H9 (cell line): ENCODE data around the gene SLC7A14. TPM values are rescaled to one million over a fixed set of nuclear protein-coding genes. Genes with fewer than 3 reads are reported as not detected.

ENCODE experiments used
- DNase-seq: peaks from one replicate; pipeline ENCODE4 v3.0.0-alpha.2; 2017
- H2AFZ ChIP-seq: one replicate; pipeline ENCODE4 v1.6.1; 2013; ENCODE audit warnings: mild to moderate bottlenecking, low read length, control low read depth, moderate library complexity
- H2AK5ac ChIP-seq: 2 replicates; pipeline ENCODE4 v1.6.1; 2013; ENCODE audit warnings: low read length, control low read depth, mixed read lengths; ENCODE audit not compliant: insufficient read length
- H2BK120ac ChIP-seq: one replicate; pipeline ENCODE4 v1.6.1; 2013; ENCODE audit warnings: low read depth, mild to moderate bottlenecking, low read length, control low read depth, inconsistent platforms; ENCODE audit not compliant: poor library complexity, severe bottlenecking
- H2BK12ac ChIP-seq: 2 replicates; pipeline ENCODE4 v1.6.1; 2013; ENCODE audit warnings: low read length, control low read depth, mixed read lengths, low read depth; ENCODE audit not compliant: insufficient read length
- H2BK15ac ChIP-seq: 2 replicates; pipeline ENCODE4 v1.6.1; 2013; ENCODE audit warnings: low read depth, low read length, control low read depth
- H2BK20ac ChIP-seq: one replicate; pipeline ENCODE4 v1.6.1; 2013; ENCODE audit warnings: low read depth, mild to moderate bottlenecking, low read length, control low read depth, inconsistent platforms; ENCODE audit not compliant: poor library complexity, severe bottlenecking
- H2BK5ac ChIP-seq: 2 replicates; pipeline ENCODE4 v1.6.1; 2013; ENCODE audit warnings: low read length, control low read depth, mixed read lengths; ENCODE audit not compliant: insufficient read length
- H3K14ac ChIP-seq: 2 replicates; pipeline ENCODE4 v1.6.1; 2013; ENCODE audit warnings: low read length, control low read depth; ENCODE audit not compliant: insufficient read depth
- H3K18ac ChIP-seq: 2 replicates; pipeline ENCODE4 v1.6.1; 2013; ENCODE audit warnings: low read depth, mild to moderate bottlenecking, mixed read lengths, low read length, control low read depth; ENCODE audit not compliant: insufficient read length
- H3K23ac ChIP-seq: 2 replicates; pipeline ENCODE4 v1.6.1; 2013; ENCODE audit warnings: low read length, control low read depth, mixed read lengths, low read depth; ENCODE audit not compliant: insufficient read length
- H3K23me2 ChIP-seq: 2 replicates; pipeline ENCODE4 v1.6.1; 2013; ENCODE audit warnings: low read depth, mild to moderate bottlenecking, mixed read lengths, low read length, control low read depth; ENCODE audit not compliant: insufficient read length, poor library complexity, severe bottlenecking
- H3K27ac ChIP-seq: 2 replicates; pipeline ENCODE4 v1.5.1; 2013; ENCODE audit warnings: low read length, control low read depth, mixed read lengths, low read depth; ENCODE audit not compliant: insufficient read length
- H3K27me3 ChIP-seq: 2 replicates; pipeline ENCODE4 v1.6.1; 2013; ENCODE audit warnings: low read length, control low read depth, inconsistent platforms; ENCODE audit not compliant: insufficient read depth
- H3K4ac ChIP-seq: 2 replicates; pipeline ENCODE4 v1.6.1; 2013; ENCODE audit warnings: low read depth, mild to moderate bottlenecking, control low read depth, inconsistent platforms, low read length, moderate library complexity
- H3K4me1 ChIP-seq: 2 replicates; pipeline ENCODE4 v1.6.1; 2013; ENCODE audit warnings: low read length, control low read depth, inconsistent platforms; ENCODE audit not compliant: insufficient read depth
- H3K4me2 ChIP-seq: 2 replicates; pipeline ENCODE4 v1.6.1; 2013; ENCODE audit warnings: low read length, control low read depth, mixed read lengths; ENCODE audit not compliant: insufficient read length, insufficient read depth
- H3K56ac ChIP-seq: 2 replicates; pipeline ENCODE4 v1.6.1; 2013; ENCODE audit warnings: low read depth, mild to moderate bottlenecking, mixed read lengths, low read length, control low read depth; ENCODE audit not compliant: insufficient read length
- H3K79me1 ChIP-seq: 2 replicates; pipeline ENCODE4 v1.6.1; 2013; ENCODE audit warnings: low read depth, mild to moderate bottlenecking, moderate library complexity, low read length, control low read depth, inconsistent platforms; ENCODE audit not compliant: insufficient read depth, poor library complexity, severe bottlenecking
- H3K79me2 ChIP-seq: 2 replicates; pipeline ENCODE4 v1.6.1; 2013; ENCODE audit warnings: low read length, control low read depth, inconsistent platforms; ENCODE audit not compliant: insufficient read depth
- H3K9ac ChIP-seq: 2 replicates; pipeline ENCODE4 v1.6.1; 2013; ENCODE audit warnings: low read length, control low read depth, mixed read lengths; ENCODE audit not compliant: insufficient read length; ENCODE audit errors: extremely low read depth
- H3K9me3 ChIP-seq: one replicate; pipeline ENCODE4 v1.6.1; 2013; ENCODE audit warnings: low read depth, low read length, inconsistent platforms; ENCODE audit not compliant: control insufficient read depth
- H3T11ph ChIP-seq: one replicate; pipeline ENCODE4 v1.6.1; 2013; ENCODE audit warnings: mild to moderate bottlenecking, low read length, control low read depth, inconsistent platforms
- H4K20me1 ChIP-seq: one replicate; pipeline ENCODE4 v1.6.1; 2013; ENCODE audit not compliant: control insufficient read depth, insufficient read length, insufficient read depth
- H4K5ac ChIP-seq: 2 replicates; pipeline ENCODE4 v1.6.1; 2013; ENCODE audit warnings: low read depth, mild to moderate bottlenecking, mixed read lengths, low read length, control low read depth; ENCODE audit not compliant: insufficient read length
- H4K8ac ChIP-seq: replicated peaks from 2 replicates; pipeline ENCODE4 v1.6.1; 2013; ENCODE audit warnings: low read length, control low read depth, mixed read lengths, low read depth; ENCODE audit not compliant: insufficient read length
- H4K91ac ChIP-seq: 2 replicates; pipeline ENCODE4 v1.6.1; 2013; ENCODE audit warnings: low read depth, mild to moderate bottlenecking, moderate library complexity, mixed read lengths, low read length, control low read depth; ENCODE audit not compliant: insufficient read length
- H3K27ac Mint-ChIP-seq, 3 experiments: 2 replicates in 2 of 3; 3 replicates in 1 of 3; pipeline ENCODE4 v1.8.0; 2020 to 2021; ENCODE audit warnings: mixed read lengths in 3 of 3, mild to moderate bottlenecking in 1 of 3, moderate library complexity in 1 of 3
- H3K27me3 Mint-ChIP-seq: 2 replicates; pipeline ENCODE4 v1.8.0; 2021; ENCODE audit warnings: low read depth, mild to moderate bottlenecking, moderate library complexity, mixed read lengths
- H3K36me3 Mint-ChIP-seq, 3 experiments: 2 replicates in 2 of 3; 3 replicates in 1 of 3; pipeline ENCODE4 v1.8.0; 2020 to 2021; ENCODE audit warnings: low read depth in 3 of 3, mixed read lengths in 3 of 3; ENCODE audit not compliant: insufficient read depth in 1 of 3
- H3K4me1 Mint-ChIP-seq, 2 experiments: 2 replicates each; pipeline ENCODE4 v1.8.0; 2020; ENCODE audit warnings: mixed read lengths in 2 of 2
- H3K4me3 Mint-ChIP-seq, 2 experiments: 2 replicates in 1 of 2; 3 replicates in 1 of 2; pipeline ENCODE4 v1.8.0; 2020 to 2021; ENCODE audit warnings: mild to moderate bottlenecking in 2 of 2, mixed read lengths in 2 of 2, moderate library complexity in 1 of 2
- H3K9me3 Mint-ChIP-seq, 2 experiments: 2 replicates in 1 of 2; 3 replicates in 1 of 2; pipeline ENCODE4 v1.8.0; 2020; ENCODE audit warnings: mild to moderate bottlenecking in 2 of 2, mixed read lengths in 2 of 2, moderate library complexity in 1 of 2
- WGBS: extraction: QIAGEN DNeasy Blood & Tissue Kit; methylation state at CpG from one replicate; pipeline ENCODE4 v1.1.7; 2013; ENCODE audit warnings: missing lambda C conversion rate, low lambda C conversion rate, mixed read lengths; ENCODE audit not compliant: insufficient read length; ENCODE audit errors: extremely low coverage; 5-methylcytosine and 5-hydroxymethylcytosine counted together
- total RNA-seq: library from RNA; stranded (reverse); gene quantifications from 2 replicates; pipeline ENCODE4 v1.2.1, GENCODE V29; 2021
- TF ChIP-seq, protein P1 (sequence below): fragments of 200-600 bp; sonication (generic); conservative IDR thresholded peaks from 3 replicates; pipeline ENCODE4 v1.8.0; 2021; ENCODE audit warnings: antibody characterized with exemption, mild to moderate bottlenecking

The SLC7A14 gene
- total RNA-seq, 1 experiment from 2014 or later, result 0.42 TPM

DNA sequence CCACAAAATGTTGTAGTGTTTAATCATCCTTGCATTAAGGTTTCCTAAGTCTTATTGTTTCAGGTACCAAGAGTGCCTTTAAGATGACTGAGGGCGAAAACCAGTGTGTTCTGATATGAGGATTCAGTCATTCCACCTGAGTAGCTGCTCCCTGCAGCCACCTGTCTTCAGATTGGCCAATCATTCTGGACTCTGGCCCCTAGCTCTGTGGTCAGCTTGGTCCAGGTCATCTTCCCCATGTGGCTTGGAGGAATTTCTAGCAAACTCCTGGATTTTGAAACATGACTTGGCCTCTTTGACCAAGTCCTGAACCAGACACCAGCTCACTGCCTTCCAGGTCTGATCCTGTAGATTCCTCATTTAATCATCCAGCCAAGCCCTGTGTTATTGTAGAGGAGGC is 7.8 kb upstream of the SLC7A14 start:
- H3K9ac ChIP-seq, result no peak overlapping the region
- no peak overlapping the region for H2BK15ac ChIP-seq
- H2BK5ac ChIP-seq, result no peak overlapping the region
- no peak overlapping the region for H2BK12ac ChIP-seq
- H3K9me3 Mint-ChIP-seq, result no peaks in the 10 kb centered on the region
- H3K79me1 ChIP-seq, result no peaks in the 10 kb centered on the region
- H3K4me2 ChIP-seq, result no peak overlapping the region
- no peak overlapping the region for H4K91ac ChIP-seq
- no peak overlapping the region for H2AK5ac ChIP-seq
- H3K27me3 ChIP-seq, result no peaks in the 10 kb centered on the region
- no peak overlapping the region for H4K8ac ChIP-seq
- no peak overlapping the region for H4K5ac ChIP-seq
- no peaks in the 10 kb centered on the region for H3K9me3 ChIP-seq
- TF ChIP-seq, protein P1, sequence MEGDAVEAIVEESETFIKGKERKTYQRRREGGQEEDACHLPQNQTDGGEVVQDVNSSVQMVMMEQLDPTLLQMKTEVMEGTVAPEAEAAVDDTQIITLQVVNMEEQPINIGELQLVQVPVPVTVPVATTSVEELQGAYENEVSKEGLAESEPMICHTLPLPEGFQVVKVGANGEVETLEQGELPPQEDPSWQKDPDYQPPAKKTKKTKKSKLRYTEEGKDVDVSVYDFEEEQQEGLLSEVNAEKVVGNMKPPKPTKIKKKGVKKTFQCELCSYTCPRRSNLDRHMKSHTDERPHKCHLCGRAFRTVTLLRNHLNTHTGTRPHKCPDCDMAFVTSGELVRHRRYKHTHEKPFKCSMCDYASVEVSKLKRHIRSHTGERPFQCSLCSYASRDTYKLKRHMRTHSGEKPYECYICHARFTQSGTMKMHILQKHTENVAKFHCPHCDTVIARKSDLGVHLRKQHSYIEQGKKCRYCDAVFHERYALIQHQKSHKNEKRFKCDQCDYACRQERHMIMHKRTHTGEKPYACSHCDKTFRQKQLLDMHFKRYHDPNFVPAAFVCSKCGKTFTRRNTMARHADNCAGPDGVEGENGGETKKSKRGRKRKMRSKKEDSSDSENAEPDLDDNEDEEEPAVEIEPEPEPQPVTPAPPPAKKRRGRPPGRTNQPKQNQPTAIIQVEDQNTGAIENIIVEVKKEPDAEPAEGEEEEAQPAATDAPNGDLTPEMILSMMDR, result no peak
- H3K23ac ChIP-seq, result no peak overlapping the region
- no CpG with 5 or more reads among the region's 1 CpG for WGBS
- H2AFZ ChIP-seq, result no peak overlapping the region
- H3K23me2 ChIP-seq, result no peaks in the 10 kb centered on the region
- DNase-seq, result no peak
- H3K27ac Mint-ChIP-seq, result no peak overlapping the region
- peaks cover 3 to 9% of the 10 kb centered on the region in 2 experiments; a peak in 3 of 4 replicates for H3K4me1 Mint-ChIP-seq
- H3K4me3 Mint-ChIP-seq, result no peak overlapping the region
- no peak overlapping the region for H3T11ph ChIP-seq
- H4K20me1 ChIP-seq, result no peaks in the 10 kb centered on the region
- no peak overlapping the region for H3K18ac ChIP-seq
- H2BK20ac ChIP-seq, result no peak overlapping the region
- H3K36me3 Mint-ChIP-seq, result no peaks in the 10 kb centered on the region
- no peaks in the 10 kb centered on the region for H3K27me3 Mint-ChIP-seq
- no peak overlapping the region for H3K14ac ChIP-seq
- H3K4me1 ChIP-seq, result no peaks in the 10 kb centered on the region
- no peak overlapping the region for H2BK120ac ChIP-seq
- H3K79me2 ChIP-seq, result no peaks in the 10 kb centered on the region
- no peak overlapping the region for H3K27ac ChIP-seq
- no peak overlapping the region for H3K4ac ChIP-seq
- no peak overlapping the region for H3K56ac ChIP-seq
